SK-N-SH treated with all-trans-retinoic acid at 6 μM for 48 hours (cell line): ENCODE measurements around the gene CSTA.

ENCODE experiments used
- ARNTL ChIP-seq: fragments of 450-650 bp; formaldehyde crosslinking; IDR thresholded peaks from 2 replicates; pipeline ENCODE4 v1.5.0; 2020; ENCODE audit warnings: low read depth, mild to moderate bottlenecking, moderate library complexity, borderline replicate concordance
- CREB5 ChIP-seq: fragments of 250-450 bp; sonication (Bioruptor Pico); IDR thresholded peaks from 2 replicates; pipeline ENCODE4 v1.5.1; 2020; ENCODE audit warnings: low read depth, mild to moderate bottlenecking, moderate library complexity
- GLIS3 ChIP-seq: fragments of 250-450 bp; sonication (Bioruptor Pico); IDR thresholded peaks from 2 replicates; pipeline ENCODE4 v1.5.0; 2020; ENCODE audit warnings: mild to moderate bottlenecking, moderate library complexity
- OSR1 ChIP-seq: fragments of 250-450 bp; sonication (Bioruptor Pico); IDR thresholded peaks from 2 replicates; pipeline ENCODE4 v1.8.0; 2022; ENCODE audit warnings: moderate library complexity, mild to moderate bottlenecking, inconsistent platforms
- RARB ChIP-seq: fragments of 250-450 bp; sonication (Bioruptor Pico); IDR thresholded peaks from 2 replicates; pipeline ENCODE4 v1.8.0; 2021; ENCODE audit warnings: mild to moderate bottlenecking, moderate library complexity
- SNAI2 ChIP-seq: fragments of 250-450 bp; sonication (Bioruptor Pico); IDR thresholded peaks from 2 replicates; pipeline ENCODE4 v1.5.0; 2020; ENCODE audit warnings: mild to moderate bottlenecking, moderate library complexity
- TCF4 ChIP-seq: fragments of 250-450 bp; sonication (Bioruptor Pico); IDR thresholded peaks from 2 replicates; pipeline ENCODE4 v1.8.0; 2021; ENCODE audit warnings: mild to moderate bottlenecking, moderate library complexity, borderline replicate concordance
- TSHZ2 ChIP-seq: fragments of 250-450 bp; sonication (Bioruptor Pico); IDR thresholded peaks from 2 replicates; pipeline ENCODE4 v1.5.0; 2020; ENCODE audit warnings: mild to moderate bottlenecking, moderate library complexity
- ZNF565 ChIP-seq: fragments of 450-650 bp; formaldehyde crosslinking; conservative IDR thresholded peaks from 2 replicates; pipeline ENCODE4 v1.5.0; 2020; ENCODE audit warnings: low read depth, mild to moderate bottlenecking, moderate library complexity
- ZNF8 ChIP-seq: fragments of 450-650 bp; formaldehyde crosslinking; IDR thresholded peaks from 2 replicates; pipeline ENCODE4 v1.5.0; 2020; ENCODE audit warnings: mild to moderate bottlenecking, moderate library complexity

GRCh38 chr3:122377975-122378374, 52.9 kb downstream of the CSTA start:
- no peak for TF ChIP-seq ARNTL (CRISPR knock-in tag)
- no peak for TF ChIP-seq SNAI2 (CRISPR knock-in tag)
- TF ChIP-seq ZNF8 (CRISPR knock-in tag): no peak
- no peak for TF ChIP-seq CREB5 (CRISPR knock-in tag)
- no peak for TF ChIP-seq GLIS3
- no peak for TF ChIP-seq TCF4 (CRISPR knock-in tag)
- TF ChIP-seq TSHZ2 (CRISPR knock-in tag): no peak
- no peak for TF ChIP-seq RARB (CRISPR knock-in tag)
- no peak for TF ChIP-seq OSR1 (CRISPR knock-in tag)
- TF ChIP-seq ZNF565: no peak
